Testis (tissue), 2 donors: ENCODE results near the gene ANXA10.

Experiments
- POLR2A ChIP-seq: fragments of 450-650 bp; IDR thresholded peaks from one replicate; pipeline ENCODE4 v1.6.1; 2017; ENCODE audit warnings: antibody characterized with exemption, mild to moderate bottlenecking, moderate library complexity
- TF ChIP-seq, protein P1 (sequence below), 3 experiments: fragments of 450-650 bp in 2 of 3; fragments of 200-600 bp in 1 of 3; sonication (generic) in 1 of 3; IDR thresholded peaks; one replicate each; pipeline ENCODE4 v1.5.1; 2016 to 2019; ENCODE audit warnings: antibody characterized with exemption in 3 of 3, mild to moderate bottlenecking in 2 of 3, moderate library complexity in 1 of 3

GRCh38 chr4:168101026-168101425 is 8.7 kb downstream of the ANXA10 start:
- TF ChIP-seq, protein P1, sequence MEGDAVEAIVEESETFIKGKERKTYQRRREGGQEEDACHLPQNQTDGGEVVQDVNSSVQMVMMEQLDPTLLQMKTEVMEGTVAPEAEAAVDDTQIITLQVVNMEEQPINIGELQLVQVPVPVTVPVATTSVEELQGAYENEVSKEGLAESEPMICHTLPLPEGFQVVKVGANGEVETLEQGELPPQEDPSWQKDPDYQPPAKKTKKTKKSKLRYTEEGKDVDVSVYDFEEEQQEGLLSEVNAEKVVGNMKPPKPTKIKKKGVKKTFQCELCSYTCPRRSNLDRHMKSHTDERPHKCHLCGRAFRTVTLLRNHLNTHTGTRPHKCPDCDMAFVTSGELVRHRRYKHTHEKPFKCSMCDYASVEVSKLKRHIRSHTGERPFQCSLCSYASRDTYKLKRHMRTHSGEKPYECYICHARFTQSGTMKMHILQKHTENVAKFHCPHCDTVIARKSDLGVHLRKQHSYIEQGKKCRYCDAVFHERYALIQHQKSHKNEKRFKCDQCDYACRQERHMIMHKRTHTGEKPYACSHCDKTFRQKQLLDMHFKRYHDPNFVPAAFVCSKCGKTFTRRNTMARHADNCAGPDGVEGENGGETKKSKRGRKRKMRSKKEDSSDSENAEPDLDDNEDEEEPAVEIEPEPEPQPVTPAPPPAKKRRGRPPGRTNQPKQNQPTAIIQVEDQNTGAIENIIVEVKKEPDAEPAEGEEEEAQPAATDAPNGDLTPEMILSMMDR (IDR thresholded peaks at IDR 0.05) = no peak
- no peak for TF ChIP-seq POLR2A
